ENCODE measurements around the gene TGM5.
"Not testable (repeated sequence)": the region's sequence is repeated elsewhere in the genome, so short reads cannot be mapped to it uniquely, and the experiment has no call there.

Gene TGM5
- total RNA-seq, result 0 reads per million in 3 experiments

DNA sequence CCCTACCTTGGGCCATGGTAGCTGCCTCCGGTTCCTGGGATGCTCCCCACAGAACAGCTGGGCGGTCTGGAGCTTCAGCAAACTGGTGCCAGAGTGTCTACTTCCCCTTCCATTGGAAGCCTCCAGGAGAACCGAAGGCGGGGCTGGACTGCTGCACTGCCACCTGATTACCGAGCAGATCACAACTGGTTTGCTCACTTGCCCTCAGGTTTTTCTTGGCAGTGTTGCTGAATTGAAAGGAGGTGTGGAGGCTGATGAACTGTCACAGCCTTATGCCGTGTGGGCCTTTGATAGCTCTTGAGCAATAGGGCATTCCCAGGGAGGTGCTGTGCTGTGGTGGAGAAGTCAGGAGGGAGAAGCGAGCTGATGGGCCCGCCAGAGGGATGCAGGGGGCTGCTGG is at the start of gene TGM5:
TGM5 (minus strand) TSS at position 95 of the 400 bp plus-strand sequence; CDS start at position 16, 79 bp downstream.
- DNase-seq, result no peak

DNA sequence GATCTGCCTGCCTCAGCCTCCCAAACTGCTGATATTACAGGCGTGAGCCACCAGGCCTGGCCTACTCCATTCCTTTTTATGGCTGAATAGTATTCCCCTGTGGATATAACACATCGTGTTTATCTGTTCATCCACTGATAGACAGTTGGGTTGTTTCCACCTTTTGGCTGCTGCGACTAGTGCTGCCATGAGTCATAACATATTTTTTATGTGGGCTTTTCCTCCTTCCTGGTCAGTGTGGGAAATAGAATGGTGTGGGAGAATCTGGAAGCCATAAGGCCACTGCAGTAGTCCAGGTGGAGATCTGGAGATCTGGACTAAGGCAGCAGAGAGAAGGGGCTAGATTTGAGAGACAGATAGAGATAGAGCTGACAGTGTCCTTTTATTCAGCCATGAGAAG is 47.4 kb upstream of the TGM5 start:
- no peak for DNase-seq

GRCh38 chr15:43312378-43312777 is 45.6 kb upstream of the TGM5 start:
- DNase-seq, result no peak

DNA sequence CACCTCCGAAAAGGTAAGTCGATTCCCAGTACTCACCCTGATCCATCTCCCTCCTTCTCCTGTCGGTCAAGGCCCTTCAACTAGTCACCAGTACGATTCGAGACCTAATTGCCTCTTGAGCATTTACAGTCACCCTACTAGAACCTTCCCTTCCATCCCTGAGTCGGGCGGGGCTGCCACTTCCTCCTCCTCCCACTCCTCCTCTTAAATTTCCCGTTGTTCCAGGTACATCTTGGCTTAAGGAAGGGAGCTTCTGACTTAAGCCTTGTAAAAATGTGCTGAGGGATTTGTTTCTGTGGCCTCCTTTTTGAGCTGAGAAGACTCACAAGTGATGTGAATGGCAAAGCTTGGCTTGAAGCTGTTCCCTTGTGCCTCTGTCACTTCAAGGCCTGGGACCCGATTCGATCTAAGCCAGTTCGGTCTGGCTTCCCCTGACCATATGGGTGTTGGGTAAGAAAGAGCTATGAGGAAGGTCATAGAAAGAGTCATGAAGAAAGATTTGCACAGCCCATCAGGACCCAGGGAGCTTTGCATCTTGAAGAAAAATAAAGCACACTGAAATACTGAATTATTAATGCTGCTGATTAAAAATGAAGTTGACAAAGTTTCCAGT is 35.6 kb upstream of the TGM5 start, which contains the start of gene TGM7:
TGM7 (minus strand) TSS at position 51 of the 613 bp plus-strand sequence.
- no peak for DNase-seq

- no peak for DNase-seq
Measured at GRCh38 chr15:43299884-43300283, 33.2 kb upstream of the TGM5 start.

DNA sequence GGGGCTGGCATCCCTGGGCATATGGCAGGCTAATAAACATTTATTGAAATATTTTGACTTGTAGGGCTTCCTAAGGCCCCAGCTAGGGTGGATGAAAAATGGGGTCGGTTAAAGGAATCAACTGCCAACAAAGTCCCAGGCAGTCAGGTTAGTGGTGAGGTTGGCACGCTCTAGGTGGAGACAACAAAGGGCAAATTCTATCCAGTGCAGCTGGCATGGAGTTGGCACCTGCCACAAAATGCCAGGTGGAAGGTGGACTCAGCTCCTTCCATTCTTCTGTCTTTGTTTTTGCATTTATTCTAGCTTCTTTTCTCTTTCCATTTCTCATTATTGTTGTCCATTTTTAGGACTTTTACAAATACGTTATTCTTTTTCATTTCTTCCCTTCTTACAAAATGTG is 32.7 kb upstream of the TGM5 start:
- DNase-seq, result no peak

DNA sequence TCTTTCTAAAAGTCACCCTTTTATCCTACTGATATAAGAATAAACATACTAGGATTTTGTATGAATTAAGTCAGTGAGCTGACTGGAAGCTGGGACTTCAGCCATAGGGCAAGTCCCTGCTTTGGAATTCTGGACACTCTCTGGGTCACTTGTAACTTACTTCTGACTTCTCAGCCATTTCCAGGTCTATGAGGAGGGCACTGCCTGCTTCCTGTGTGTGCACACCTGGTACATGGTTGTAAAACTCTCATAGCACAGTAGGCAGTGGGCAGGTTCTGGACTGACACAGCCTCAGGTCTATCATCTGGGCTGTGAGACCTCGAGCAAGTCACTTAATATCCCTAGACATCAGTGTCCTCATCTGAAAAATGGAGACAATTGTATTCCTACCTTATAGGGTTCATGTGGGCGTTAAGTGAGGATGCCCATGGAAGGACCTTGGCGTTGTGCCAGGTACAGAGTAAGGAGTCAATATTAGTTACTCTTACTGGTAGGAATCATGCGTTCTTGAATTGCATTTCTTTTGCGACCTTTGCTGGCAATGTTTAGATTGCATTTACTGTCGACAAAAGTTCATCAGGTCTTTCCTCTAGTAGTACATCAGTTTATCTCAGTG is 27.5 kb upstream of the TGM5 start:
- DNase-seq, result no peak

GRCh38 chr15:43293432-43293831 is 26.7 kb upstream of the TGM5 start:
- no peak for DNase-seq

DNA sequence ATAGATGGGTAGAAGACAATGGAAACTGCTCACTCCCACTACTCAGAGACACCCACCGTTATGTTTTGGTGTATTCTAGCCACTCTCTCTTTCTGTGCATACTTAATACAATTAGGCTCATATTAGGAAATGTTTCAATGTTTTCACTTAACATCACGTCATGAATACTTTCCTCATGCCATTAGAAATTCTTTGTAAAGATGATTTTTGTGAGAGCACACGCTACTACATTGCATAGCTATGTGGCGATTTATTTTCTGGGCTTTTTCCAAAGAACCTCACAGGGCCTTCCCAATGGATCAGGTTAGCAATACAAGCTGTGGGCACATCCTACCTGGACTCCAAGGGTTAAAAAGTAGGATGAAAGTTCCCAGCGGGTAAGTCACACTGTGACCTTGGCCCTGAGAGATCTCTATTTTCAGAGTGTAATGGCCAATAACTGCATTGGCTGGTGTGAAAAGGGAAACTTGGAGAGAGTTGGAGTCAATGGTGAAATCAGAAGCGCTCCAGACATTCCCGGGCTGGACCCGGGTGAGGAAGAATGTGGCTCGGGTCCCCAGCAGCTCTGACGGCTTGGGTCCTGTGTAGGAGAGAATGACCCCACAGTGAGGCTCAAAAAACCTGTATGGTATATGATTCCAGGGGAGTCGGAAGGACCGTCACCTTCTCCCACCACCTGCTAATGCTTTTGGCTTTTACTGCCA is 25.8 kb upstream of the TGM5 start:
- no peak for DNase-seq

GRCh38 chr15:43289656-43290055 is 22.9 kb upstream of the TGM5 start:
- not testable (repeated sequence) for DNase-seq

DNA sequence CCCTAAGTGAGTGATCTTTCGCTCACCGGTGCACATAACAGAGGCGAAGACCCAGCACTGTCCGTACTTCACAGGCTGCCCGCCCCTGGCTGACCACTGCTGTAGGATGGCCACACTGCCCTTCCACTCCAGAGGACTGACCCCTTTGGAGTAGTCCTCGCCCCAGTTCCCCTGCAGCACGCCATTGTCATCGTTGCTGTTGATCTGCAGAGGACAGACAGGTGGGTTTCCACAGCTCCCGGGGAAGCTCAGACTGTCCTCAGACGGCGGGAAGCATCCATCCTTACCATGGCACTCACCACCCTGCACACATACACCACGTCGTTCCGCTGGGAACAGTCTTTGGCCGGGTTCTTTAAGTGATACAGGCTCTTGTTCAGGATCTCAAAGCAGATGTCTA is 20.5 kb upstream of the TGM5 start:
- DNase-seq, result no peak

GRCh38 chr15:43286074-43286473 is 19.3 kb upstream of the TGM5 start:
- DNase-seq, result no peak

GRCh38 chr15:43285609-43286037 is 18.9 kb upstream of the TGM5 start:
- DNase-seq, result peak; percentile 46

GRCh38 chr15:43283526-43283925 is 16.8 kb upstream of the TGM5 start:
- DNase-seq, result no peak

DNA sequence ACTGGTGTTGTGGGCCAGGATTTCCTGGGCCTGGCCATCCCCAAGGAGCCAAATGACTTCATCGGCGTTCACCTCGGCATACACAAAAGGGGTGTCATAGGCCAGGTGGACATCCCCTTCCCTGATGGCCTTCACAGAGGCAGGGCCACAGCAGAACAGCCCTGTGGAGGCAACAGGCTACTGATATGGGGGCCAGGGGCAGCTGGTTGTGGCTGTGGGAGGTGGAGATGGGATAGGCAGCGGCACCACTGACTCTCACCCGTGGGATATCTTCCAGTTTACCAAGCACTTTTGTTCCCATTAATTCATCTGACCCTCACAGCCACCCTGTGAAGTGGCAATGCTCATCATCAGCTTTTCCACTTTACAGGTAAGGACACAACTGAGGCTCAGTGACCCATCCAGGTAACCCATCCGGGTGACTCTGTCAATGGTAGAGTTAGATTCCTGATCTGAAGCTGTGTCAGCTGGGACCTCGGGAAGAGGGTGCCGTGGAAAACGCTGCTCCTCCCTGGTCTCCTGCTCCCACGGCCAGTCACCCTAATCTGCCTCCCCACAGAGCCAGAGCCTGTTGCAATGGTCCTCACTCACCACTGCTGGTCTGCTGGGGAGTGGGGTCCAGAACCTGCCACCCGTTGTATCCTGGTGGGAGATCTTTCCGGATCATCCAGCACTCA is 15.3 kb upstream of the TGM5 start:
- DNase-seq, result no peak

- DNase-seq, result no peak
Measured at GRCh38 chr15:43280996-43281395, 14.3 kb upstream of the TGM5 start.

GRCh38 chr15:43279496-43279895 is 12.8 kb upstream of the TGM5 start:
- DNase-seq, result no peak

DNA sequence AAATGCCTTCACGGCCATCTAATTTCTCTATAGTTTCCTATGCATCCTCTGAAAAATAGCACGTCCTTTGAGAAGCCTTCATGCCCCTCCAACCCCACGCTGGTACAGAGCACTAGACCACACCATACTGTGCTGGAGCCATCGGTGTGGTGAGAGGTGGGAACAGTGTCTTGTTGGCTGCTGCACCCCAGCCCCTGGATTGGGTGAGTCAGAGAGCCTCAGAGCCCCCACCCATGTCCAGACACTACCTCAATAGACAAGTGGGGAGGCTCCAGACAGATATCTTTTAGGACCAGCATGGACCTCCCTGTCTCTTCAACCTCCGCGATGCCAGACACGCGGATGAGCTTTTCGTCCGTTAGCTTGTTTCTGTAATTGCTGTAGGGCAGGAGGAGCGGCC is 12.1 kb upstream of the TGM5 start:
- DNase-seq, result no peak

DNA sequence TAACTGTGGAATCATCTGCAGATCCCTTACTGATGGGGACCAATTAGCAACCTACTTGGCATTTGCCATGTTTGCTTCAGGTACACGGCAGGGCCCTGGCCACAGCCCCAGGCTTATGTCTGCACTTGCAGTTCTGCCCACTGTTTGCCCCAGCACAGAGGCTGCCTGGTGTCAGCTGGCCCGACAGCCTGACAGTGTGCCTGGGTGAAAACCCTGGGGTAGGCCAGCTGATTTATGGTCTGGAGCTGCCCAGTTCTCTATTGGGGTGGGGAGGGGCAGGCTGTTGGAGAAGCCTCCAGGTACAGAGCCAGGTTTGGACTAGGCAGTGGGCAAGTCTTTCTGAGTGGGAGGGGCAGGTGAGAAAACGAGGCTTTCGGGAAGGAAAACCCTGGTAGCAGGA is 11.2 kb upstream of the TGM5 start:
- DNase-seq, result no peak

DNA sequence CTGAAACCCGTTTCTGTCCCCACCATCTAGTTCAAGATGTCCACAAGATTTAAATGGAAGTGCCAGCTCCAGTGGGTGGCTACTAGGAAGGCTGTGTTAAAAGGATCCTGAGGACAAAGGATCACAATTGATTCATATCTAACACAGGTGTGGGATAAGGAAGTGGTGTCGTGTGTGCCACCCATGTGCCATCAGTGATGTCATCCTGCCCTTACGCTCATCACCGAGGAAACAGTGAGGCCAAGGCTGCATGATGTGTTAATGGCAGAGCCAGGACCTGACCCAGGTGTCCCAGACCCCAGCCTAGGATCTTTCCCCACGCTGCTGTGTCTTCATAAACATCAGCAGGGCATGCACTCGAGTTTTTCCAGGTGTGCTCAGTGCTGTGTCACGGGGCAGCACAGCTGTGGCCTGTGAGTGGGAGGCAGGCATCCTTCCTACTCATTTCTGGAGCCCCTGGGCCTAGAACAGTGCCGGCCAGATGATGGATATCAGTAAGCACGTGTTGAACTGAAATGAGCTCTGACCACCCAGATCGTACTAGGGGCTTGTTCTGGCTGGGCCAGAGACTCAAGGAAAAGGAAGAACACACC is 10.6 kb upstream of the TGM5 start:
- DNase-seq, result no peak

GRCh38 chr15:43276563-43277200 is 10.0 kb upstream of the TGM5 start:
- no peak for DNase-seq

DNA sequence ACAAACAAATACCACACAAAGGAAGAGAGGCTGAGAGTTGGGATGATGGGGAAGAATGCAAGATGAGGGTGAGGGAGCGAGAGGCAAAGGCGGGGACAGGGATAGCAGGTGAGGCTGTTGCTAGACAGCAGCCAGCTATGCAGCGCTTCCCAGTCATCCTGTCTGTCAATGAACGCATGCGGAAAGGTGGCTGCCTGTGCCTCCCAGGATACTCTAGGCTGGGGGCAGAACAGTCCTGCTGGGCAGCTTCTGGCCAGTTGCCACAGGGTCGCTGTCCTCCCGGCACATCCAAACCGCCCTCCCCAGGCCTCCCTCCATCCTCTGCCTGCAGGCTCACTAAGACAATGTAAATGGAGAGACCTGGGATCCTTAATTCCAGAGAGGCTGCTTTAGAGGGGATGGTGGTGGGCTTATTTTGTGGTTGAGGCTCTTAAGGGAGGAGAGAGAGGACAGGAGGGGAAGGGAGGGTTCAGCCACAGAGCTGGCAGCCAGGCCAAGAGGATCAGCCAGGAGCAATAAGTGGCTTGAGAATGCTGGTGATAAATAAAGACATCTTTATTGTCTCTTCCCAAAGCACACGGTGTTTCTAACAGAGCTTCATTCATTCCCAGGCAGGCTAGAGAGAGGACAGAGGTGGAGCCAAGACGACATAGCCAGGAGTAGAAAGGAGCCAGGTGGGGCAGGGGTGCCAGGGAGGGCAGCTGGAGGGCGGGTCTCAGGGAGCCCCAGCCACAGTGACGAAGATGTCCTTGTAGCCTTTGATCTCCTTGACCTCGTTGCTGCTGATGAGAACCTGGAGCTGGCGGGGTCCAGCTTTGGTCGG is 9.2 kb upstream of the TGM5 start:
- DNase-seq, result no peak
